Measurements from ENCODE around the gene ARL4D. TPM values are rescaled to one million over a fixed set of nuclear protein-coding genes. Genes with fewer than 3 reads are reported as not detected.

ARL4D gene
- total and polyA plus RNA-seq, 2 donors (not counting 3 experiments of a cell fraction or from before 2014, with no cell fraction given), result 3.8 to 4.1 TPM

GRCh38 chr17:43409131-43409530 lies 10.3 kb downstream of the ARL4D start:
- Histone ChIP-seq H3K27ac (ENCODE audit: insufficient read depth, low read depth, low read length) (no peak overlapping the region), H3K36me3 (ENCODE audit: control insufficient read depth in 2 of 2, extremely low read depth in 1 of 2, insufficient read depth in 2 of 2, low read length in 2 of 2) (no peaks in the 10 kb centered on the region), H3K9me1 (replicated peaks; ENCODE audit: control insufficient read depth, extremely low read depth, insufficient read depth, low read length) (no peaks in the 10 kb centered on the region), H3K4me3 (replicated peaks in 1 of 3; ENCODE audit: insufficient read depth in 1 of 3, low read depth in 1 of 3, low read length in 3 of 3) (no peak overlapping the region), H4K20me1 (replicated peaks; ENCODE audit: control insufficient read depth, extremely low read depth, insufficient read depth, low read length) (no peaks in the 10 kb centered on the region), H3K4me1 (ENCODE audit: control insufficient read depth, extremely low read depth, insufficient read depth, low read length) (no peaks in the 10 kb centered on the region), H3K9me3 (replicated peaks; ENCODE audit: control insufficient read depth, insufficient read depth, low read length) (no peaks in the 10 kb centered on the region), H3K27me3 (ENCODE audit: control insufficient read depth in 2 of 2, insufficient read depth in 2 of 2, low read length in 2 of 2) (peaks cover 0 to 9% of the 10 kb centered on the region in 2 experiments), H2AFZ (ENCODE audit: low read depth, low read length) (no peak overlapping the region), H3K79me2 (ENCODE audit: control insufficient read depth, insufficient read depth, low read length) (no peaks in the 10 kb centered on the region), H3K4me2 (ENCODE audit: insufficient read depth, low read length) (no peak overlapping the region), H3K9ac (replicated peaks; ENCODE audit: extremely low read depth, insufficient read depth, low read length) (no peak overlapping the region)
- DNase-seq (ENCODE audit: low read depth, low spot score), result no peak
- no peak for FAIRE-seq
- no peak for TF ChIP-seq MAX (IDR thresholded peaks at IDR 0.05; ENCODE audit: insufficient read depth, insufficient read length)
- TF ChIP-seq CTCF (IDR thresholded peaks at IDR 0.05; ENCODE audit: extremely low read depth in 1 of 2, insufficient read depth in 1 of 2, low read depth in 1 of 2, low read length in 2 of 2), result no peak
- no peak for TF ChIP-seq JUN (IDR thresholded peaks at IDR 0.05; ENCODE audit: borderline replicate concordance, insufficient read depth, insufficient read length, low read depth)
- no peak for TF ChIP-seq GATA2 (IDR thresholded peaks at IDR 0.05; ENCODE audit: insufficient read depth, insufficient read length, low read depth, low read length)
- no peak for TF ChIP-seq MYC (IDR thresholded peaks at IDR 0.05; ENCODE audit: low read depth, low read length)
- no peak for TF ChIP-seq EZH2 (IDR thresholded peaks at IDR 0.05; ENCODE audit: borderline replicate concordance, low read depth, low read length, severe bottlenecking)
- no peak for TF ChIP-seq FOS (IDR thresholded peaks at IDR 0.05; ENCODE audit: borderline replicate concordance, insufficient read depth, low read length)
- TF ChIP-seq POLR2A (IDR thresholded peaks at IDR 0.05; ENCODE audit: low read depth, low read length), result no peak
- TF ChIP-seq POLR2AphosphoS5 (IDR thresholded peaks at IDR 0.05; ENCODE audit: insufficient read depth, low read depth, low read length), result no peak
- dilution Hi-C loops (cut with MboI; ENCODE audit: extremely low pct_ligation_motif_present, low sequenced_read_pairs), result no loop called here
- BruUV-seq (replicated peaks), result no TSS peak
- ChIA-PET POLR2A (no interaction called here), CTCF (interaction anchor here (1.6 kb wide), 1 partner anchor 8 kb away, joined by 4 read pairs; no protein-coding TSS in a partner anchor)
- intact Hi-C loops (cut with micrococcal nuclease), result no loop called here

All from endothelial cell of umbilical vein (primary cell).